HepG2 (cell line): ENCODE results near the gene LGI4. TPM values are rescaled to one million over a fixed set of nuclear protein-coding genes. Genes with fewer than 3 reads are reported as not detected.
"Not testable (repeated sequence)": the region's sequence is repeated elsewhere in the genome, so short reads cannot be mapped to it uniquely, and the experiment has no call there.

ENCODE experiments used
- ATAC-seq: fragments of 200-7000 bp; cut with Tn5 transposase; 3 replicates; pipeline ENCODE4 v1.9.1; 2020; ENCODE audit warnings: mild to moderate bottlenecking, moderate library complexity
- BruUV-seq: library from RNA; stranded (reverse); fragments of 400-500 nt; replicated peaks from 2 replicates; lab custom pipeline; 2021; lab: Mats Ljungman, UMichigan
- CTCF ChIA-PET: fragments of 300-600 bp; formaldehyde crosslinking; extraction: SDS; loops from one replicate; lab custom pipeline; 2021; ENCODE audit warnings: low total read pairs, inconsistent platforms, low intra/inter-chr PET ratio; lab: Yijun Ruan, JAX
- POLR2A ChIA-PET: fragments of 350-600 bp; sonication (Branson Sonifier 250); formaldehyde crosslinking; loops from one replicate; lab custom pipeline; 2020; ENCODE audit warnings: antibody characterized with exemption, inconsistent platforms; lab: Yijun Ruan, JAX
- DNase-seq: peaks from one replicate; pipeline ENCODE4 v3.0.0-alpha.2; 2015; ENCODE audit warnings: low spot score
- FAIRE-seq: peaks from 3 replicates; lab custom pipeline; 2011; peaks lifted over from hg19 to GRCh38; lab: Jason Lieb, UNC
- H2AFZ ChIP-seq: one replicate; pipeline ENCODE4 v1.6.1; 2011; ENCODE audit warnings: low read length, inconsistent platforms
- H3K27ac ChIP-seq: fragments of 300-600 bp; 3 replicates; pipeline ENCODE4 v1.8.0; 2011; ENCODE audit warnings: mixed run types, mild to moderate bottlenecking, mixed read lengths, low read length, inconsistent platforms; ENCODE audit not compliant: insufficient read depth; ENCODE audit errors: extremely low read length
- H3K27me3 ChIP-seq, 2 experiments: fragments of 200-600 bp in 1 of 2; 2 replicates in 1 of 2; 3 replicates in 1 of 2; pipeline versions ENCODE4 v1.6.0 to v1.8.0; 2011; ENCODE audit warnings: low read length in 2 of 2, mild to moderate bottlenecking in 2 of 2, moderate library complexity in 2 of 2, inconsistent platforms in 1 of 2; ENCODE audit not compliant: insufficient read depth in 2 of 2, control insufficient read depth in 1 of 2
- H3K36me3 ChIP-seq, 2 experiments: fragments of 200-600 bp in 1 of 2; replicated peaks in 1 of 2; 2 replicates in 1 of 2; 3 replicates in 1 of 2; pipeline versions ENCODE4 v1.5.1 to v1.8.0; 2011; ENCODE audit warnings: low read length in 2 of 2, inconsistent platforms in 1 of 2; ENCODE audit not compliant: insufficient read depth in 2 of 2, control insufficient read depth in 1 of 2
- H3K4me1 ChIP-seq: 2 replicates; pipeline ENCODE4 v1.5.1; 2012; ENCODE audit warnings: low read length, inconsistent platforms; ENCODE audit not compliant: insufficient read depth
- H3K4me2 ChIP-seq: 2 replicates; pipeline ENCODE4 v1.6.0; 2011; ENCODE audit warnings: low read depth, low read length, inconsistent platforms
- H3K4me3 ChIP-seq, 3 experiments: fragments of 200-600 bp in 1 of 3; sonication (generic), shearing (Covaris generic) in 1 of 3; replicated peaks in 1 of 3; 2 replicates each; pipeline ENCODE4 v1.5.1; 2011 to 2016; ENCODE audit warnings: low read length in 3 of 3, inconsistent platforms in 2 of 3, low read depth in 2 of 3, mild to moderate bottlenecking in 2 of 3, control low read depth in 1 of 3, mixed read lengths in 1 of 3; ENCODE audit not compliant: insufficient read depth in 1 of 3
- H3K79me2 ChIP-seq: one replicate; pipeline ENCODE4 v1.6.1; 2011; ENCODE audit warnings: low read length, inconsistent platforms; ENCODE audit not compliant: insufficient read depth
- H3K9ac ChIP-seq: 2 replicates; pipeline ENCODE4 v1.6.0; 2011; ENCODE audit warnings: mild to moderate bottlenecking, low read depth, low read length, inconsistent platforms; ENCODE audit not compliant: insufficient read depth
- H3K9me3 ChIP-seq: 2 replicates; pipeline ENCODE4 v1.5.1; 2012; ENCODE audit warnings: mild to moderate bottlenecking, low read length
- H4K20me1 ChIP-seq: 2 replicates; pipeline ENCODE4 v1.6.0; 2011; ENCODE audit warnings: inconsistent platforms, mild to moderate bottlenecking, low read length, moderate library complexity; ENCODE audit not compliant: insufficient read depth
- EZH2 ChIP-seq: conservative IDR thresholded peaks from 2 replicates; pipeline ENCODE4 v1.6.1; 2012; ENCODE audit warnings: mild to moderate bottlenecking, low read depth, low read length, moderate library complexity
- NONO ChIP-seq, 2 experiments: fragments of 450-650 bp in 1 of 2; sonication (generic) in 1 of 2; formaldehyde crosslinking in 1 of 2; IDR thresholded peaks in 1 of 2; conservative IDR thresholded peaks in 1 of 2; 2 replicates each; pipeline versions ENCODE4 v1.6.1 to v1.8.0; 2017 to 2022; ENCODE audit warnings: mild to moderate bottlenecking in 1 of 2, missing genetic modification reagents in 1 of 2, moderate library complexity in 1 of 2
- ZNF234 ChIP-seq: sonication (generic); formaldehyde crosslinking; conservative IDR thresholded peaks from 2 replicates; pipeline ENCODE4 v1.5.1; 2020; ENCODE audit warnings: mild to moderate bottlenecking, missing genetic modification reagents
- ZNF3 ChIP-seq: IDR thresholded peaks from 2 replicates; pipeline ENCODE4 v1.7.0; 2017; ENCODE audit warnings: inconsistent platforms
- ZNF598 ChIP-seq: sonication (generic); formaldehyde crosslinking; IDR thresholded peaks from 2 replicates; pipeline ENCODE4 v1.5.1; 2020; ENCODE audit warnings: mild to moderate bottlenecking, missing genetic modification reagents, borderline replicate concordance
- WGBS: methylation state at CpG from one replicate; pipeline ENCODE4 v1.1.6; 2017; ENCODE audit warnings: low lambda C conversion rate; 5-methylcytosine and 5-hydroxymethylcytosine counted together
- in situ Hi-C: cut with HindIII; loops from 2 replicates; pipeline ENCODE4 v1.10.0; 2017; ENCODE audit warnings: low pct_unique_long_range_greater_than_20kb; ENCODE audit not compliant: extremely low pct_ligation_motif_present
- intact Hi-C: fragments of 100-400 bp; cut with micrococcal nuclease; formaldehyde crosslinking; loops from one replicate; pipeline ENCODE4 v1.10.0; 2022; ENCODE audit not compliant: unreplicated experiment
- polyA plus RNA-seq, 8 experiments: library from polyadenylated mRNA; depleted of rRNA in 3 of 8; stranded (reverse) in 7 of 8; unstranded in 1 of 8; fragments of >200 nt; fragmentation: Illumina TruSeq in 4 of 8; extraction: Trizol in 4 of 8; gene quantifications; 2 replicates each; pipeline versions ENCODE4 v1.2.1 to v1.2.3, GENCODE V29; 2011 to 2016; ENCODE audit warnings: low read depth in 4 of 8, missing spikeins in 1 of 8, mixed read lengths in 1 of 8; ENCODE audit not compliant: insufficient read depth in 1 of 8
- total RNA-seq, 5 experiments: library from RNA; depleted of rRNA; stranded (reverse); fragments of >200 nt; fragmentation: Illumina TruSeq; extraction: Trizol; gene quantifications; 2 replicates each; pipeline ENCODE4 v1.2.3, GENCODE V29; 2016; ENCODE audit warnings: low read depth in 1 of 5

LGI4 gene
- total and polyA plus RNA-seq, 2 of the 13 experiments (the other 11 are each of a cell fraction or from before 2014, with no cell fraction given): 2.8 TPM; not detected in 1

- no peak for TF ChIP-seq ZNF598 (CRISPR knock-in tag)
- peak; percentile 73; the same call in 1 of the 2 replicates for TF ChIP-seq EZH2
- TF ChIP-seq ZNF234 (CRISPR knock-in tag): 0 out of 2 replicates have a peak, but pooled peaks have one; percentile 44
- no peak for TF ChIP-seq ZNF3 (CRISPR knock-in tag)
- no peak for TF ChIP-seq NONO (IDR thresholded peaks at IDR 0.05)
- TF ChIP-seq NONO (CRISPR knock-in tag; conservative IDR thresholded peaks at IDR 0.05): no peak
- TF ChIP-seq, all 625 proteins: peak for 7
Measured at GRCh38 chr19:35153701-35154524, 19.1 kb upstream of the LGI4 start (continued).

GRCh38 chr19:35153129-35153522 lies 18.3 kb upstream of the LGI4 start:
- H3K79me2 ChIP-seq, POLR2A ChIA-PET, H2AFZ ChIP-seq, CTCF ChIA-PET, in situ Hi-C loops, H3K27ac ChIP-seq, BruUV-seq, H4K20me1 ChIP-seq, ATAC-seq, FAIRE-seq, H3K9ac ChIP-seq, H3K36me3 ChIP-seq, H3K4me3 ChIP-seq, DNase-seq, intact Hi-C loops, H3K9me3 ChIP-seq, H3K4me2 ChIP-seq: not testable (repeated sequence)
- Histone ChIP-seq H3K4me1 (peaks cover 12% of the 10 kb centered on the region), H3K27me3 (peaks cover 21 to 69% of the 10 kb centered on the region in 2 experiments; a peak in 4 of 5 replicates)
- 51% methylated on average over 10 of the region's 10 CpGs for WGBS
